Gastrocnemius medialis (tissue), 4 donors: ENCODE measurements around the gene CATSPER4. TPM values are rescaled to one million over a fixed set of nuclear protein-coding genes. Genes with fewer than 3 reads are reported as not detected.

Experiments
- ATAC-seq, 2 donors: fragments of 150-250 bp; one replicate each; pipeline ENCODE4 v1.9.1; 2016
- DNase-seq, 2 donors: peaks; one replicate each; pipeline ENCODE4 v3.0.0-alpha.2; 2019
- H3K27ac ChIP-seq, 4 donors: fragments of 200-600 bp; sonication (generic); 1 replicate in 1 of 4; 2 replicates in 3 of 4; pipeline ENCODE4 v1.5.1; 2016 to 2018; ENCODE audit warnings: mild to moderate bottlenecking in 2 of 4, moderate library complexity in 1 of 4
- H3K27me3 ChIP-seq, 3 donors: fragments of 200-600 bp; sonication (generic) in 2 of 3; 1 replicate in 1 of 3; 2 replicates in 2 of 3; pipeline versions ENCODE4 v1.5.1 to v1.6.0; 2016 to 2019; ENCODE audit warnings: mild to moderate bottlenecking in 1 of 3, moderate library complexity in 1 of 3
- H3K36me3 ChIP-seq, 2 donors: fragments of 200-600 bp; sonication (generic) in 1 of 2; one replicate each; pipeline ENCODE4 v1.5.1; 2017 to 2018
- H3K4me1 ChIP-seq, 2 donors: fragments of 200-600 bp; sonication (generic) in 1 of 2; one replicate each; pipeline ENCODE4 v1.5.1; 2016 to 2017; ENCODE audit warnings: mild to moderate bottlenecking in 2 of 2
- H3K4me3 ChIP-seq, 4 donors: fragments of 200-600 bp; sonication (generic) in 3 of 4; 1 replicate in 1 of 4; 2 replicates in 3 of 4; pipeline ENCODE4 v1.5.1; 2016 to 2019; ENCODE audit warnings: mild to moderate bottlenecking in 2 of 4
- H3K9me3 ChIP-seq, 3 donors: fragments of 200-600 bp; sonication (generic) in 2 of 3; 1 replicate in 1 of 3; 2 replicates in 2 of 3; pipeline ENCODE4 v1.5.1; 2016 to 2019
- POLR2A ChIP-seq, 2 donors: fragments of 450-650 bp; IDR thresholded peaks; one replicate each; pipeline ENCODE4 v1.6.1; 2017; ENCODE audit warnings: antibody characterized with exemption in 2 of 2, mild to moderate bottlenecking in 2 of 2, moderate library complexity in 2 of 2
- in situ Hi-C, 4 donors: fragments of 200-750 bp; cut with MboI; loops; one replicate each; pipeline versions ENCODE4 v1.15.0 to v1.8.0; 2017; ENCODE audit warnings: low sequenced_read_pairs in 4 of 4
- intact Hi-C: fragments of 100-400 bp; cut with DNase I; formaldehyde crosslinking; loops from one replicate; pipeline ENCODE4 v1.15.1; 2023; ENCODE audit warnings: low total_unique reads
- total RNA-seq, 4 donors: library from RNA; depleted of rRNA; stranded (reverse); fragments of >200 nt; gene quantifications; one replicate each; pipeline versions ENCODE4 v1.1.0 to v1.2.3, GENCODE V29; 2016
- TF ChIP-seq, protein P1 (sequence below), 5 experiments: fragments of 450-650 bp in 3 of 5; fragments of 200-600 bp in 2 of 5; sonication (generic) in 2 of 5; IDR thresholded peaks in 4 of 5; conservative IDR thresholded peaks in 1 of 5; 1 replicate in 4 of 5; 2 replicates in 1 of 5; pipeline ENCODE4 v1.5.1; 2016 to 2019; ENCODE audit warnings: antibody characterized with exemption in 5 of 5, mild to moderate bottlenecking in 3 of 5, moderate library complexity in 3 of 5

The CATSPER4 gene
- total RNA-seq, 4 donors from 2014 or later: not detected

DNA sequence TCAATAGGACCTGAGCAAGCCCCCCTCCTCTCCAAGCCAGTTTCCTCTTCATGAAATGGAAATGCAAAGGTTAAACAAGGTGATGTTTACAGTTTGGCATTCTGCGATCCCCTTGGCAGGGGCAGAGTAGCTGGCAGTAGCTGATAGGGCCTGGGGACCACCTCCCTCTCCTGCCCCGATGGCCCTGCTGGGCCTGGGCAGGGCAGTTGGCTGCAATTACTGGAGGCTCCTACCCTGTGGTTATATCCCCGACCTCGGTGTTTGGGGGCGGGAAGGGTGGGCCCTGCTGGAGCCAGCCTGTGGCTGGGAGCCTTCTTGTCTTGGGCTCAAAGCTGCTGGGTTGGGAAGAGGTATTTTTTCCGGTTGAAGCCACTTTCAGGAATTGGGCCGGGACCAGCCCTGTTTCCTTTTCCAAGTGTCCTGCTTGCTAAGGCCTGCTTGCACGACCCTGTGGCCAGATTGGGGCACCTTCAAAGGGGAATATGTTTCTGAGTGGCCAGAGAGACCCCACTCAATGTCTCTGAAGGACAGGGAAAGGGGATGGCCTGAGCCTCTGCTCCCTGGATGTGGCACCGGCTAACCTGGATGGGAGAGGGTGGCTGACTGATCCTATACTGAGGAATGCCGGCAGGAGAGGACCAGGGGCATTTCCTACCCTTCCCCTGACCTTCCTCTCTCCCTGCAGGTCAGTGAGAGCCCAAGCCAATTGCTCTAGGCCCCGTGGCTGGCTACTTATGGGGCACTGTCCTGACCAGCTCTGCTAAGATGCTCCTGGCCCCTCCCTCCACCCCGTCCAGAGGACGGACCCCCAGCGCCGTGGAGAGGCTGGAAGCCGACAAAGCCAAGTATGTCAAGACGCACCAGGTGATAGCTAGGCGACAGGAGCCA lies 29.6 kb upstream of the CATSPER4 start:
- H3K4me1 ChIP-seq: peaks cover 7 to 14% of the 10 kb centered on the region in 2 donors

DNA sequence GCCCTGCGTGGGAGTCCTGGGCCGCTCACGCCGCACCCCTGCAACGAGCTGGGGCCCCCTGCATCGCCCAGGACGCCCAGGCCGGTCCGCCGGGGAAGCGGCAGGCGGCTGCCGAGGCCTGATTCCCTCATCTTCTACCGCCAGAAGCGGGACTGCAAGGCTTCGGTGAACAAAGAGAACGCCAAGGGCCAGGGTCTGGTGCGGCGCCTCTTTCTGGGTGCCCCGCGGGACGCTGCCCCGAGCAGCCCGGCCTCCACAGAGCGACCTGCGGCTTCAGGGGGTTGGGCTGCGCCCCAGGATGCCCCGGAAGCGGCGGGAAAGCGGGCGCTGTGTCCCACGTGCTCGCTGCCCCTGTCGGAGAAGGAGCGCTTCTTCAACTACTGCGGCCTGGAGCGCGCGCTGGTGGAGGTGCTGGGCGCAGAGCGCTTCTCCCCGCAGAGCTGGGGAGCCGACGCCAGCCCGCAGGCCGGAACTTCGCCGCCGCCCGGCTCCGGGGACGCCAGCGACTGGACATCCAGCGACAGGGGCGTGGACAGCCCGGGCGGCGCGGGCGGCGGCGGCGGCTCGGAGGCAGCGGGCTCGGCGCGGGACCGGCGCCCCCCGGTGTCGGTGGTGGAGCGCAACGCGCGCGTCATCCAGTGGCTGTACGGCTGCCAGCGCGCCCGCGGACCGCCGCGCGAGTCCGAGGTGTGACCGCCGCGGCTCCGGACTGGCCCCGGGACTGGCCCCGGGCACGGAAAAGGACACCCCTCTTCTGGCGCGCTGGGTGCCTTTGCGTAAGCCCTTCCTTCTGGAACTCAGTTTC lies 28.8 kb upstream of the CATSPER4 start:
- ATAC-seq (peak; percentile 66 to 78), DNase-seq (peak; percentile 36 to 69)
- Histone ChIP-seq H3K4me3 (peak overlapping the region; percentile 57 to 76 (median 68)), H3K4me1 (peaks cover 7 to 14% of the 10 kb centered on the region in 2 donors), H3K9me3 (no peaks in the 10 kb centered on the region), H3K27me3 (no peaks in the 10 kb centered on the region), H3K27ac (peak overlapping the region; percentile 78 to 87 (median 84)), H3K36me3 (no peaks in the 10 kb centered on the region)
- TF ChIP-seq POLR2A (IDR thresholded peaks at IDR 0.05): peak; percentile 68 to 74
- TF ChIP-seq, protein P1, sequence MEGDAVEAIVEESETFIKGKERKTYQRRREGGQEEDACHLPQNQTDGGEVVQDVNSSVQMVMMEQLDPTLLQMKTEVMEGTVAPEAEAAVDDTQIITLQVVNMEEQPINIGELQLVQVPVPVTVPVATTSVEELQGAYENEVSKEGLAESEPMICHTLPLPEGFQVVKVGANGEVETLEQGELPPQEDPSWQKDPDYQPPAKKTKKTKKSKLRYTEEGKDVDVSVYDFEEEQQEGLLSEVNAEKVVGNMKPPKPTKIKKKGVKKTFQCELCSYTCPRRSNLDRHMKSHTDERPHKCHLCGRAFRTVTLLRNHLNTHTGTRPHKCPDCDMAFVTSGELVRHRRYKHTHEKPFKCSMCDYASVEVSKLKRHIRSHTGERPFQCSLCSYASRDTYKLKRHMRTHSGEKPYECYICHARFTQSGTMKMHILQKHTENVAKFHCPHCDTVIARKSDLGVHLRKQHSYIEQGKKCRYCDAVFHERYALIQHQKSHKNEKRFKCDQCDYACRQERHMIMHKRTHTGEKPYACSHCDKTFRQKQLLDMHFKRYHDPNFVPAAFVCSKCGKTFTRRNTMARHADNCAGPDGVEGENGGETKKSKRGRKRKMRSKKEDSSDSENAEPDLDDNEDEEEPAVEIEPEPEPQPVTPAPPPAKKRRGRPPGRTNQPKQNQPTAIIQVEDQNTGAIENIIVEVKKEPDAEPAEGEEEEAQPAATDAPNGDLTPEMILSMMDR (IDR thresholded peaks at IDR 0.05 in 4 of 5, conservative IDR thresholded peaks at IDR 0.05 in 1 of 5): peak; percentile 20 to 53 (median 36)
- intact Hi-C loops (loop anchor here (2.0 to 5.0 kb wide), 2 partner anchors 51 to 124 kb away; partner anchors contain the start of gene PDIK1L), in situ Hi-C loops (loop anchor here in 1 of 4 donors (25.0 kb wide), 2 partner anchors 124 to 274 kb away; partner anchors contain the start of genes PAQR7 and SLC30A2)

More for the DNA sequence above, 29.6 kb upstream of the CATSPER4 start:
- in situ Hi-C loops: loop anchor here in 1 of 4 donors (25.0 kb wide), 2 partner anchors 123 to 273 kb away; partner anchors contain the start of genes PAQR7 and SLC30A2
- TF ChIP-seq, protein P1 (IDR thresholded peaks at IDR 0.05 in 4 of 5, conservative IDR thresholded peaks at IDR 0.05 in 1 of 5): no peak
- TF ChIP-seq POLR2A (IDR thresholded peaks at IDR 0.05): no peak
- peak overlapping the region; percentile 57 to 76 (median 68) for H3K4me3 ChIP-seq
- peak; percentile 2 to 7 for ATAC-seq
- intact Hi-C loops: loop anchor here (2.0 to 5.0 kb wide), 2 partner anchors 50 to 123 kb away; partner anchors contain the start of gene PDIK1L
- no peak for DNase-seq
- H3K36me3 ChIP-seq: no peaks in the 10 kb centered on the region
- H3K27ac ChIP-seq: peak overlapping the region; percentile 78 to 87 (median 84)
- no peaks in the 10 kb centered on the region for H3K9me3 ChIP-seq
- no peaks in the 10 kb centered on the region for H3K27me3 ChIP-seq

DNA sequence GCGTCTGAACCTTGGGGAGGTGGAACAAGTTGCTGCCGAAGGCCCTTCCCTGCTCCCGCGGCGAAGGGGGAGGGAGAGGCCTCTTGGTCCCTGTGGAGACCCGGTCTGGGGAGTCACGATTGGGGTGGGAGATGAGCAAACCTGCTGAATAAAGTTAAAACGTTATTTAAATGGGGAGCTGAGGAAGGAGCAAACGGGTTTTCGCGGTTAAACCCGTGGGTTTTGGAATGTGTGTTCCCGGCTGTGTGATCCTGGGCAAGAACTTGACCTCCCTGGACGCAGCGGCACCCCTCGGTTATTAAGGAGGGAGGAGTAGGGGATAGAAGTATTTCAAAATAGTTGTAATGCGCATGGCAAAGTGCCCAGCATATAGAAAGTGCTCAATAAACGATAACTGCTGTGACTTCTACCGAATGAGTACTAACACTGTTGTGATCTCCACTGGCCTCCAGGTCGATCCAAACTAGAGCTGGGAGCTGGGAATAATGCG lies 28.1 kb upstream of the CATSPER4 start:
- Histone ChIP-seq H3K27ac (peak overlapping the region; percentile 78 to 87 (median 84)), H3K36me3 (no peaks in the 10 kb centered on the region), H3K4me3 (peak overlapping the region; percentile 57 to 76 (median 68)), H3K4me1 (peaks cover 7 to 14% of the 10 kb centered on the region in 2 donors), H3K9me3 (no peaks in the 10 kb centered on the region), H3K27me3 (no peaks in the 10 kb centered on the region)
- DNase-seq (no peak), ATAC-seq (no peak)
- intact Hi-C loops: loop anchor here (5.0 kb wide), 1 partner anchor 125 kb away; no protein-coding TSS in a partner anchor
- in situ Hi-C loops: loop anchor here in 1 of 4 donors (25.0 kb wide), 2 partner anchors 125 to 275 kb away; partner anchors contain the start of genes PAQR7 and SLC30A2
- TF ChIP-seq, protein P1 (IDR thresholded peaks at IDR 0.05 in 4 of 5, conservative IDR thresholded peaks at IDR 0.05 in 1 of 5): peak in 1 of 5 experiments; percentile 3
- TF ChIP-seq POLR2A (IDR thresholded peaks at IDR 0.05): no peak

DNA sequence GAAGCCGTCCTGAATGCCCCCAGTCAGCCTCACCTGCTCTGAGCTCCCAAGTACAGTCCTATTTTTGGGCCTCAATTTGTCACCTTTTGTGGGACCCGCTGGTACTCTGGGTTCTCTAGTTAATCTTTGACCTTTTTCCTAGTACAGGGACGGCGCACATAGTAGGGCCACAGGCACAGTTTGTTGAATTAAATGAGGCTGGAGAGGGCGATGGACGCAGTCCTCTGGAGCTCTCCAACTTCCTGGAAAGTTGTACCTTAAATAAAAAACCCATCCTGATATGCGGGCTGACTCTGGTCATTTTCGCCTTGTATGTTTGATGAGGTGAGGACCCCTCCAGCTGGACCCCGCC lies 26.7 kb upstream of the CATSPER4 start:
- Histone ChIP-seq H3K27ac (peak overlapping the region; percentile 63 to 76 (median 73)), H3K4me1 (peaks cover 7 to 14% of the 10 kb centered on the region in 2 donors)

More for the DNA sequence above, 26.7 kb upstream of the CATSPER4 start:
- in situ Hi-C loops: loop anchor here in 1 of 4 donors (25.0 kb wide), 2 partner anchors 126 to 276 kb away; partner anchors contain the start of genes PAQR7 and SLC30A2
- peak overlapping the region; percentile 42 to 60 (median 46) for H3K4me3 ChIP-seq
- H3K9me3 ChIP-seq: no peaks in the 10 kb centered on the region
- ATAC-seq (no peak), DNase-seq (no peak)
- intact Hi-C loops: loop anchor here (1.0 to 5.0 kb wide), 2 partner anchors 70 to 126 kb away; no protein-coding TSS in a partner anchor
- no peaks in the 10 kb centered on the region for H3K27me3 ChIP-seq
- H3K36me3 ChIP-seq: no peaks in the 10 kb centered on the region
- TF ChIP-seq, protein P1 (IDR thresholded peaks at IDR 0.05 in 4 of 5, conservative IDR thresholded peaks at IDR 0.05 in 1 of 5): no peak
- no peak for TF ChIP-seq POLR2A (IDR thresholded peaks at IDR 0.05)
